Activated CD4-positive, CD25-positive, alpha-beta regulatory T cell treated with anti-CD3 and anti-CD28 coated beads, Interleukin-2, amount 50 U/mL, for 16 hours (primary cell): ENCODE measurements around the gene TMEM52.

Experiments used
- DNase-seq: peaks from one replicate; pipeline ENCODE4 v3.0.0-alpha.2; 2020; ENCODE audit warnings: low read depth, low spot score

Gene TMEM52

GRCh38 chr1:1873186-1873585 is 45.9 kb downstream of the TMEM52 start:
- no peak for DNase-seq

- no peak for DNase-seq
These were observed 46.6 kb downstream of the TMEM52 start for GRCh38 chr1:1872329-1872994.

- no peak for DNase-seq
These were observed 49.6 kb downstream of the TMEM52 start for GRCh38 chr1:1869469-1869868.
